SK-N-SH (cell line): ENCODE measurements around the gene ZNF445. TPM values are rescaled to one million over a fixed set of nuclear protein-coding genes. Genes with fewer than 3 reads are reported as not detected.

Experiments used
- CTCF ChIA-PET: fragments of 300-600, 350-600 bp; formaldehyde crosslinking; extraction: SDS; loops from one replicate; lab custom pipeline; 2021; lab: Yijun Ruan, JAX
- POLR2A ChIA-PET: fragments of 350-600 bp; sonication (Branson Sonifier 250); formaldehyde crosslinking; extraction: SDS; loops from one replicate; lab custom pipeline; 2020; ENCODE audit warnings: antibody characterized with exemption, inconsistent platforms; lab: Yijun Ruan, JAX
- DNase-seq: peaks from one replicate; pipeline ENCODE4 v3.0.0; 2012
- H2AFZ ChIP-seq: fragments of 200-600 bp; sonication (generic); 2 replicates; pipeline ENCODE4 v1.8.1; 2016; ENCODE audit warnings: antibody characterized with exemption, mild to moderate bottlenecking, low read depth
- H3F3A ChIP-seq: fragments of 200-600 bp; sonication (generic); replicated peaks from 2 replicates; pipeline ENCODE3; 2016; ENCODE audit warnings: antibody characterized with exemption, mild to moderate bottlenecking; ENCODE audit not compliant: insufficient read depth
- H3K27ac ChIP-seq, 2 experiments: fragments of 200-500 bp in 1 of 2; fragments of 200-600 bp in 1 of 2; sonication (Bioruptor generic) in 1 of 2; sonication (generic), shearing (Covaris generic) in 1 of 2; 2 replicates each; pipeline versions ENCODE4 v1.5.1 to v1.6.1; 2014 to 2016; ENCODE audit warnings: low read depth in 2 of 2, inconsistent platforms in 1 of 2, low read length in 1 of 2, mild to moderate bottlenecking in 1 of 2, mixed read lengths in 1 of 2
- H3K27me3 ChIP-seq: fragments of 200-600 bp; sonication (generic), shearing (Covaris generic); 2 replicates; pipeline ENCODE4 v1.6.1; 2016; ENCODE audit warnings: mixed run types; ENCODE audit not compliant: insufficient read depth
- H3K36me3 ChIP-seq, 2 experiments: fragments of 200-500 bp in 1 of 2; fragments of 200-600 bp in 1 of 2; sonication (Bioruptor generic) in 1 of 2; sonication (generic) in 1 of 2; replicated peaks in 1 of 2; 2 replicates each; pipeline versions ENCODE3 to v1.5.1; 2014 to 2016; ENCODE audit warnings: low read length in 1 of 2, mild to moderate bottlenecking in 1 of 2; ENCODE audit not compliant: insufficient read depth in 2 of 2, control insufficient read depth in 1 of 2
- H3K4me1 ChIP-seq, 2 experiments: fragments of 200-500 bp in 1 of 2; fragments of 200-600 bp in 1 of 2; sonication (Bioruptor generic) in 1 of 2; sonication (generic), shearing (Covaris generic) in 1 of 2; 2 replicates each; pipeline versions ENCODE4 v1.5.1 to v1.6.1; 2014 to 2016; ENCODE audit warnings: low read depth in 1 of 2, low read length in 1 of 2, mixed run types in 1 of 2; ENCODE audit not compliant: insufficient read depth in 2 of 2, control insufficient read depth in 1 of 2
- H3K4me2 ChIP-seq: fragments of 200-600 bp; sonication (generic), shearing (Covaris generic); 2 replicates; pipeline ENCODE4 v1.6.1; 2017; ENCODE audit warnings: mixed run types
- H3K4me3 ChIP-seq, 2 experiments: fragments of 200-500 bp in 1 of 2; fragments of 200-600 bp in 1 of 2; sonication (Bioruptor generic) in 1 of 2; sonication (generic), shearing (Covaris generic) in 1 of 2; 2 replicates each; pipeline versions ENCODE4 v1.5.1 to v1.8.1; 2014 to 2016; ENCODE audit warnings: low read depth in 2 of 2, inconsistent platforms in 1 of 2, low read length in 1 of 2, mild to moderate bottlenecking in 1 of 2, mixed read lengths in 1 of 2, moderate library complexity in 1 of 2
- H3K79me2 ChIP-seq: fragments of 200-600 bp; sonication (generic); 2 replicates; pipeline ENCODE4 v1.8.1; 2017; ENCODE audit warnings: mild to moderate bottlenecking; ENCODE audit not compliant: insufficient read depth
- H3K9ac ChIP-seq: fragments of 200-600 bp; sonication (generic); 2 replicates; pipeline ENCODE4 v1.6.1; 2017; ENCODE audit warnings: mixed run types
- H3K9me2 ChIP-seq: fragments of 200-600 bp; sonication (generic); 2 replicates; pipeline ENCODE4 v1.6.1; 2017; ENCODE audit warnings: mixed run types
- H3K9me3 ChIP-seq: fragments of 200-600 bp; sonication (generic); 2 replicates; pipeline ENCODE4 v1.6.1; 2017; ENCODE audit warnings: mixed run types, mild to moderate bottlenecking, moderate library complexity
- H4K20me1 ChIP-seq: fragments of 200-600 bp; sonication (generic); 2 replicates; pipeline ENCODE4 v1.6.1; 2017; ENCODE audit warnings: mild to moderate bottlenecking, mixed run types; ENCODE audit not compliant: insufficient read depth
- CTCF ChIP-seq: fragments of 200-600 bp; sonication (generic); IDR thresholded peaks from 2 replicates; pipeline ENCODE4 v1.6.1; 2017; ENCODE audit warnings: antibody characterized with exemption, mild to moderate bottlenecking, moderate library complexity
- ELF1 ChIP-seq: IDR thresholded peaks from 2 replicates; pipeline ENCODE4 v1.4.0; 2012
- EP300 ChIP-seq, 2 experiments: IDR thresholded peaks; 2 replicates each; pipeline versions ENCODE4 v1.4.0 to v1.6.1; 2012; ENCODE audit warnings: borderline replicate concordance in 1 of 2, low read depth in 1 of 2, low read length in 1 of 2
- EZH2phosphoT487 ChIP-seq: fragments of 200-600 bp; sonication (generic); IDR thresholded peaks from 2 replicates; pipeline ENCODE4 v1.6.1; 2017; ENCODE audit warnings: low read depth, mixed run types, mild to moderate bottlenecking, antibody characterized with exemption, moderate library complexity, borderline replicate concordance
- FOSL2 ChIP-seq: IDR thresholded peaks from 2 replicates; pipeline ENCODE4 v1.4.0; 2012; ENCODE audit warnings: low read depth, mild to moderate bottlenecking, moderate library complexity, borderline replicate concordance
- FOXJ3 ChIP-seq: sonication (generic); formaldehyde crosslinking; IDR thresholded peaks from 2 replicates; pipeline ENCODE4 v1.5.1; 2020; ENCODE audit warnings: mild to moderate bottlenecking, missing genetic modification reagents
- MEF2A ChIP-seq: IDR thresholded peaks from 2 replicates; pipeline ENCODE4 v1.4.0; 2012; ENCODE audit warnings: low read depth, borderline replicate concordance
- NFIC ChIP-seq: IDR thresholded peaks from 2 replicates; pipeline ENCODE4 v1.4.0; 2012; ENCODE audit warnings: borderline replicate concordance
- POLR2AphosphoS5 ChIP-seq: IDR thresholded peaks from 2 replicates; pipeline ENCODE4 v1.6.1; 2012; ENCODE audit warnings: low read depth, low read length
- RFX5 ChIP-seq: IDR thresholded peaks from 2 replicates; pipeline ENCODE4 v1.6.1; 2012; ENCODE audit warnings: mild to moderate bottlenecking, improper control_type of control experiment, low read length
- SIN3A ChIP-seq: IDR thresholded peaks from 2 replicates; pipeline ENCODE4 v1.6.1; 2012; ENCODE audit warnings: low read depth, mild to moderate bottlenecking, low read length, moderate library complexity, borderline replicate concordance
- TAF1 ChIP-seq: IDR thresholded peaks from 2 replicates; pipeline ENCODE4 v1.6.1; 2012; ENCODE audit warnings: low read depth, mild to moderate bottlenecking, low read length, moderate library complexity, borderline replicate concordance
- USF1 ChIP-seq: IDR thresholded peaks from 2 replicates; pipeline ENCODE4 v1.4.0; 2012; ENCODE audit warnings: low read depth, borderline replicate concordance
- YY1 ChIP-seq: IDR thresholded peaks from 2 replicates; pipeline ENCODE4 v1.4.0; 2012; ENCODE audit warnings: low read depth, mild to moderate bottlenecking
- ZBTB33 ChIP-seq: IDR thresholded peaks from 2 replicates; pipeline ENCODE4 v1.4.0; 2012; ENCODE audit warnings: low read depth, borderline replicate concordance
- WGBS: methylation state at CpG from one replicate; pipeline ENCODE4 v1.1.6; 2017; ENCODE audit warnings: low lambda C conversion rate; 5-methylcytosine and 5-hydroxymethylcytosine counted together
- polyA plus RNA-seq, 3 experiments: library from polyadenylated mRNA; depleted of rRNA; stranded (reverse); fragments of >200 nt; gene quantifications; 2 replicates each; pipeline ENCODE4 v1.2.3, GENCODE V29; 2012

ZNF445 gene
- polyA plus RNA-seq, 1 of the 3 experiments (the other 2 are of a cell fraction), result 2.2 TPM

GRCh38 chr3:44419923-44420650 lies 57.4 kb downstream of the ZNF445 start (continued):
- TF ChIP-seq YY1 (no peak), EZH2phosphoT487 (no peak)

- H3K4me3 ChIP-seq, result no peak overlapping the region
- TF ChIP-seq USF1 (no peak), FOXJ3 (CRISPR knock-in tag) (no peak), CTCF (no peak), FOSL2 (no peak), TAF1 (no peak), SIN3A (no peak), RFX5 (no peak), MEF2A (no peak), POLR2AphosphoS5 (no peak), EP300 (IDR thresholded peaks at IDR 0.05; ENCODE audit: borderline replicate concordance in 1 of 2, low read depth in 1 of 2, low read length in 1 of 2) (no peak), ZBTB33 (no peak), NFIC (no peak), ELF1 (no peak)
- TF ChIP-seq, all 33 proteins: peak for 0
- H3K4me1 ChIP-seq, result peaks cover 0 to 4% of the 10 kb centered on the region in 2 experiments; a peak in 1 of 4 replicates
- H4K20me1 ChIP-seq, result no peaks in the 10 kb centered on the region
- no peak for DNase-seq
- no peaks in the 10 kb centered on the region for H3K27me3 ChIP-seq
- H3K9me3 ChIP-seq, result no peaks in the 10 kb centered on the region
- ChIA-PET POLR2A (no interaction called here), CTCF (interaction anchor here (1.1 to 1.6 kb wide), 2 partner anchors 10 to 15 kb away, joined by 3 to 4 read pairs; no protein-coding TSS in a partner anchor)
- H3K9ac ChIP-seq, result no peak overlapping the region
- 87% methylated on average over 4 of the region's 11 CpGs for WGBS
- H2AFZ ChIP-seq, result no peak overlapping the region
- H3K27ac ChIP-seq, result no peak overlapping the region
- H3K4me2 ChIP-seq, result no peak overlapping the region
- H3F3A ChIP-seq, result no peaks in the 10 kb centered on the region
- no peaks in the 10 kb centered on the region for H3K36me3 ChIP-seq
- no peaks in the 10 kb centered on the region for H3K79me2 ChIP-seq
- no peaks in the 10 kb centered on the region for H3K9me2 ChIP-seq
These were observed 58.2 kb downstream of the ZNF445 start for GRCh38 chr3:44419116-44419922.
